CD8-positive, alpha-beta memory T cell (primary cell): ENCODE results near the gene ANGPTL8. TPM values are rescaled to one million over a fixed set of nuclear protein-coding genes. Genes with fewer than 3 reads are reported as not detected.

Experiments
- CTCF ChIA-PET: fragments of 350-600 bp; sonication (Branson Sonifier 250); formaldehyde crosslinking; loops from one replicate; lab custom pipeline; 2021; ENCODE audit warnings: antibody characterized with exemption; lab: Charles Lee
- POLR2A ChIA-PET: fragments of 350-600 bp; sonication (Branson Sonifier 250); formaldehyde crosslinking; loops from one replicate; lab custom pipeline; 2021; ENCODE audit warnings: antibody characterized with exemption; lab: Charles Lee
- DNase-seq, 5 donors: peaks; one replicate each; pipeline versions ENCODE4 v3.0.0 to v3.0.0-alpha.2; 2020 to 2022; ENCODE audit warnings: mixed read lengths in 1 of 5
- H3K27ac ChIP-seq: one replicate; pipeline ENCODE4 v1.7.0; 2013; ENCODE audit warnings: low read depth, mild to moderate bottlenecking, low read length, moderate library complexity
- H3K27me3 ChIP-seq: 2 replicates; pipeline ENCODE4 v1.7.0; 2013; ENCODE audit warnings: low read length, mild to moderate bottlenecking; ENCODE audit not compliant: insufficient read depth, poor library complexity, severe bottlenecking
- H3K36me3 ChIP-seq: 2 replicates; pipeline ENCODE4 v1.7.0; 2013; ENCODE audit warnings: mild to moderate bottlenecking, low read length, moderate library complexity; ENCODE audit not compliant: insufficient read depth
- H3K4me1 ChIP-seq: 2 replicates; pipeline ENCODE4 v1.7.0; 2013; ENCODE audit warnings: mild to moderate bottlenecking, low read length, moderate library complexity; ENCODE audit not compliant: insufficient read depth
- H3K4me3 ChIP-seq: 2 replicates; pipeline ENCODE4 v1.7.0; 2013; ENCODE audit warnings: mild to moderate bottlenecking, low read length
- H3K9me3 ChIP-seq: 2 replicates; pipeline ENCODE4 v1.7.0; 2013; ENCODE audit warnings: mild to moderate bottlenecking, low read length
- H3K27ac Mint-ChIP-seq, 8 donors: one replicate each; pipeline ENCODE4 v1.8.0; 2020 to 2021; ENCODE audit warnings: mixed read lengths in 8 of 8, mild to moderate bottlenecking in 6 of 8, inconsistent platforms in 3 of 8, moderate library complexity in 3 of 8
- H3K27me3 Mint-ChIP-seq, 2 donors: one replicate each; pipeline ENCODE4 v1.8.0; 2020 to 2021; ENCODE audit warnings: mixed read lengths in 2 of 2, mild to moderate bottlenecking in 1 of 2, moderate library complexity in 1 of 2
- H3K36me3 Mint-ChIP-seq, 3 donors: one replicate each; pipeline ENCODE4 v1.8.0; 2020 to 2021; ENCODE audit warnings: mixed read lengths in 3 of 3, inconsistent platforms in 1 of 3, mild to moderate bottlenecking in 1 of 3
- H3K4me1 Mint-ChIP-seq, 3 donors: one replicate each; pipeline ENCODE4 v1.8.0; 2020 to 2021; ENCODE audit warnings: mixed read lengths in 3 of 3, inconsistent platforms in 1 of 3, mild to moderate bottlenecking in 1 of 3
- H3K4me3 Mint-ChIP-seq, 7 donors: one replicate each; pipeline ENCODE4 v1.8.0; 2020 to 2021; ENCODE audit warnings: mixed read lengths in 7 of 7, mild to moderate bottlenecking in 6 of 7, moderate library complexity in 4 of 7, inconsistent platforms in 2 of 7
- H3K9me3 Mint-ChIP-seq, 5 donors: one replicate each; pipeline ENCODE4 v1.8.0; 2020 to 2022; ENCODE audit warnings: mixed read lengths in 5 of 5, mild to moderate bottlenecking in 3 of 5, moderate library complexity in 2 of 5, inconsistent platforms in 1 of 5
- polyA plus RNA-seq: library from polyadenylated mRNA; unstranded; fragments of 300-500 nt; fragmentation: Illumina TruSeq; gene quantifications from one replicate; pipeline ENCODE4 v1.2.3, GENCODE V29; 2021
- total RNA-seq, 2 experiments: library from RNA; stranded (reverse); gene quantifications; one replicate each; pipeline ENCODE4 v1.2.3, GENCODE V29; 2021

ANGPTL8 gene
- total and polyA plus RNA-seq, 3 experiments from 2014 or later, result not detected

DNA sequence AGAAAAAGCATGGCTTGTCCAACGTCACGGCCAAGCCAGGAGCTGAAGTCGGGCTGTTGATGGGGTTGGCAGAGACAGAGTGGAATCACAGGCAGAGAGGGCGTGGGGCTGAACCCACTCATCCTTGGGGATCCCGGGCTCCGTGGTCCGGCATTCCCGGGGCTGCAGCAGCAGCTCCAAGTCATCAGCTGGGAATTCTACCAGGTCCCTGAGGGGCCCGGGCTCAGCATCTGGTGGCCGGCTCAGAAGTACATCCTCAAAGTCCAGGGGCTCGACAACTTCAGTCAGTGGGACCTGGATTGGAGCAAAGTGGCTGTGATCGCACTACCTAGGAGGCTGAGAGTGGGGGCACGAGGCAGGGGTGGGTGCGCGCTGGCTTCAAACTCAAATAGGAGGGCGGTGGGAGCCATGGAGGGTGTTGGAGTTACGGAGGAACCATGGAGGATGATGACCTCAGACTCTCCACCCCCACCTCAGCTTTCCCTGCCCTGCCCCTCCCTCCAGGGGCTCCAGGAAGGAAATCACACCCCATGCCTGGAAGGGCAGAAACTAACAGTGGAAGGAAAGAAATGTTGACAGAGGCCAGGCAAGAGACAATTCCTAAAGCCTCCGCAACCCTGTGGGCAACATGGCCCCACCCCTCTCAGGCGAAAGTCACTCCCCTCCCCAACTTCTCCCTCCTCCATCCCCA lies 13.4 kb downstream of the ANGPTL8 start:
- Mint-ChIP-seq H3K4me1 (no peaks in the 10 kb centered on the region), H3K36me3 (no peaks in the 10 kb centered on the region), H3K27me3 (peaks cover 0 to under 1% of the 10 kb centered on the region in 2 donors), H3K27ac (no peak overlapping the region), H3K4me3 (no peak overlapping the region), H3K9me3 (no peaks in the 10 kb centered on the region)
- Histone ChIP-seq H3K27me3 (no peaks in the 10 kb centered on the region), H3K4me3 (no peak overlapping the region), H3K36me3 (no peaks in the 10 kb centered on the region), H3K27ac (no peak overlapping the region), H3K9me3 (no peaks in the 10 kb centered on the region), H3K4me1 (no peaks in the 10 kb centered on the region)
- ChIA-PET POLR2A (no interaction called here), CTCF (no interaction called here)
- DNase-seq, result no peak

DNA sequence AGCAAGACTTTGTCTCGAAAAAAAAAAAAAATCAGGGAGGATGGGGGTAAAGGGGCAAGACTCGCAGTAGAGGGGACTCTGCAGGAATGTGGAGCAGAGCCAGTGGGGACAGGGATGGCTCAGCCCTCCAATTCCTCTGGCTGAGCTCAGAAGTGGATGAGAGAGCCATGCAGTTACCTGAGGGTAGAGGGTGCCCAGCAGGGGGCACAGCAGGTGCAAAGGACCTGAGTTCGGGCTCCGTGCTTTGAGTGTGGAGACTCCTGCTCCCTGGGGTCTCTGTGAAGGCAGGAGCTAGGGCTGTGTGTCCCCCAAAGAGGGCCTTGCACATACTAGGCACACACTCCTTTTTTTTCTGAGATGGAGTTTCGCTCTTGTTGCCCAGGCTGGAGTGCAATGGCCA lies 15.2 kb downstream of the ANGPTL8 start:
- CTCF ChIA-PET, result no interaction called here
- no peak overlapping the region for H3K4me3 ChIP-seq

DNA sequence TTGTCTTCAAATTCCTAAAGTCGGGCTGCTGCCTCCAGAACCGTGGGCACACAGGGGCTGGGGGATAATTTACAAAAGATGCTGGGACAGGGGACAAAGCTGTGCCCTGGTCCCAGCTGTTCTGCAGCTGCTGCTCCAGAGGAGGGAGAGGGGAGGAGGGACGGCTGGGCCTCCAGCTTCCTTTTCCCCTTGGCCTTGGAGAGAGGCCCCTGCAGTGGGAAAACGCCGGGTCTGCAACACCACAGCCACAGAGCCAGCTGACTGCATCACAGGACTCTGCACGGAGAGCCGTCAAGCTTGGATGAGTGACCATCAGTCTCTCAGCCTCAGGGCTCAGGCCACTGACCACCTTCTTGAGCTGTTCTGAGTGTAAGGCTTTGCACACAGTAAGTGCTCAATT lies 16.8 kb downstream of the ANGPTL8 start:
- H3K27ac ChIP-seq, result no peak overlapping the region
- Mint-ChIP-seq H3K36me3 (peaks cover 0 to 2% (median 0%) of the 10 kb centered on the region in 3 donors), H3K27ac (peak overlapping the region in 1 of 8 donors; percentile 50), H3K4me3 (no peak overlapping the region), H3K27me3 (peaks cover 8 to 11% of the 10 kb centered on the region in 2 donors), H3K4me1 (peaks cover 0 to 3% (median 0%) of the 10 kb centered on the region in 3 donors), H3K9me3 (no peaks in the 10 kb centered on the region)
- H3K36me3 ChIP-seq, result no peaks in the 10 kb centered on the region
- CTCF ChIA-PET, result no interaction called here
- POLR2A ChIA-PET, result no interaction called here
- no peaks in the 10 kb centered on the region for H3K9me3 ChIP-seq
- DNase-seq, result no peak
- no peaks in the 10 kb centered on the region for H3K4me1 ChIP-seq
- H3K27me3 ChIP-seq, result peaks cover under 1% of the 10 kb centered on the region
- no peak overlapping the region for H3K4me3 ChIP-seq

More for the DNA sequence above, 15.2 kb downstream of the ANGPTL8 start:
- Histone ChIP-seq H3K27ac (no peak overlapping the region), H3K9me3 (no peaks in the 10 kb centered on the region), H3K36me3 (no peaks in the 10 kb centered on the region), H3K4me1 (no peaks in the 10 kb centered on the region), H3K27me3 (no peaks in the 10 kb centered on the region)
- peaks cover 2 to 3% of the 10 kb centered on the region in 2 donors for H3K27me3 Mint-ChIP-seq
- no peaks in the 10 kb centered on the region for H3K36me3 Mint-ChIP-seq
- H3K4me3 Mint-ChIP-seq, result no peak overlapping the region
- no peak for DNase-seq
- no peaks in the 10 kb centered on the region for H3K9me3 Mint-ChIP-seq
- no peak overlapping the region for H3K27ac Mint-ChIP-seq
- POLR2A ChIA-PET, result no interaction called here
- H3K4me1 Mint-ChIP-seq, result no peaks in the 10 kb centered on the region

DNA sequence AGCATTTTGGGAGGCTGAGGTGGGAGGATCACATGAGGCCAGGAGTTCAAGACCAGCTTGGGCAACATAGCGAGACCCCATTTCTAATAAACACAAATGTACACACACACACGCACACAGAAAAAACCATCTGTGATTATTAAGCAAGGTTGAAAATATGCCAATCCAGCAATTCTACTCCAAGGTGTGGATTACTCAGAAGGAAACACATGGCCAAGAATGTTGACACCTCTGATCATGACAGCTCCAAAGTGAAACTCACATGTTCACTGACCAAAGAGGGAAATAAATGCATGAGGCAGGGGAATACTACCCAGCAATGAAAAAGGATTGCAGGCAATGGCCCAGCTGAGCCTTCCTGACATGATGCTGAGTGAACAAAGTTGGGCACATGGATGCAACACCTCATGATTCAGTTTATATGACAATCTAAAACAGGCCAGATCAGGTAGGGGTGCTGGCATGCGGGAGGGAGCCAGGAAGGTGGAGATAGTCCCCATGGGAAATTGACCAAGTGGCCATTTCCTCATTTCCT lies 18.5 kb downstream of the ANGPTL8 start:
- CTCF ChIA-PET, result no interaction called here
- peaks cover 10 to 16% of the 10 kb centered on the region in 2 donors for H3K27me3 Mint-ChIP-seq
- H3K27ac Mint-ChIP-seq, result no peak overlapping the region
- H3K4me1 Mint-ChIP-seq, result peaks cover under 1 to 3% (median 2%) of the 10 kb centered on the region in 3 donors
- Histone ChIP-seq H3K4me1 (peaks cover 3% of the 10 kb centered on the region), H3K27me3 (peaks cover 3% of the 10 kb centered on the region), H3K27ac (no peak overlapping the region), H3K9me3 (no peaks in the 10 kb centered on the region), H3K36me3 (no peaks in the 10 kb centered on the region), H3K4me3 (no peak overlapping the region)
- peak overlapping the region in 1 of 7 donors; percentile 69 for H3K4me3 Mint-ChIP-seq
- POLR2A ChIA-PET, result no interaction called here
- no peak for DNase-seq
- peaks cover 0 to 2% (median 0%) of the 10 kb centered on the region in 3 donors for H3K36me3 Mint-ChIP-seq
- H3K9me3 Mint-ChIP-seq, result no peaks in the 10 kb centered on the region

DNA sequence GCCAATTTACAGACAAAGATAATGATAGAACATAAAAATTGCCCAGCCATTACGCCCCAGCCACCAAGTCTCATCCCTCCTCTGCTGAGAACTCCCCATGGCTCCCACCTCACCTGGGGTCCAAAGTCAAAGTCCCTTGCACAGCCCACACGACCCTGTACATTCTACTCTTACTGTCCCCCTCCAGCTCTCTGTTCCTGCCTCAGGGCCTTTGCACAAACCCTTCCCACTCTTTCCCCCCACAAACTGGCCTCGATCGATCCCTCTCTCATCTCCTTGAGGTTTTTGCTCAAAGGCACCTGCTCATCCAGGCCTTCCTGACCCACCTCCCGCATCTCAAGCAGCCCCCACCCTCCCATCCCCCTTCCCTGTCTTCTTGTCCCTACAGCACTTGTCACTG lies 21.6 kb downstream of the ANGPTL8 start:
- Mint-ChIP-seq H3K36me3 (peaks cover 0 to 2% (median 0%) of the 10 kb centered on the region in 3 donors), H3K27ac (peak overlapping the region in 2 of 8 donors; percentile 31 to 50), H3K9me3 (no peaks in the 10 kb centered on the region), H3K4me3 (peak overlapping the region; percentile 50 to 86 (median 78)), H3K27me3 (peaks cover 27 to 39% of the 10 kb centered on the region in 2 donors), H3K4me1 (peaks cover 3 to 7% (median 4%) of the 10 kb centered on the region in 3 donors)
- Histone ChIP-seq H3K4me1 (peaks cover 3% of the 10 kb centered on the region), H3K9me3 (no peaks in the 10 kb centered on the region), H3K4me3 (no peak overlapping the region), H3K36me3 (no peaks in the 10 kb centered on the region), H3K27ac (no peak overlapping the region), H3K27me3 (peaks cover 10% of the 10 kb centered on the region)
- ChIA-PET CTCF (no interaction called here), POLR2A (no interaction called here)
- no peak for DNase-seq

DNA sequence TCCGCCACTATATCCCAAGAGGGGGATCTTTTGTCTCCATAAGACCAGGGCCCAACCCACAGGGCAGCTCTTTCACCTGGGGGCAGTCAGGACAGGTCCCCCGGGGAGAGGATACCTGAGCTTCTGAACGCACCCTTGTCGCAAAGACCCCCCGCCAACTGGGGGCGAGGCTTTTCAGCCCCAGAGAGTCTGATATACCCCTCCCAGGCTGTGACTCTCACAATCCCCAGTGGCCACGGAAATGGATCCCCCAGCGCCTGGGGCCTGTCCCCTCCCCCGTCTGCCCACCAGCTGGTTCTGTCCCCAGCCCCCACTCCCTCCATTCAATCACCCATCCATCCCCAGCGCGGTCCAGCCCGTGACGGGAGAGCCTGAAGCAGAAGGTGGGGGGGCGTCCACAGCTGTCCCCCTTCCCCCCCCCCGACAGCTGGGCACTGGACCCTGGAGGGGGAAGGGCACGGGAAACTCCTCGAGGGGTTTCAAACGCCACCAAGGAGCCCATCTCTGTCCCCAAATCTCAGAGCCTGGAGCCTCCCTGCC lies 22.1 kb downstream of the ANGPTL8 start:
- Histone ChIP-seq H3K4me3 (no peak overlapping the region), H3K27me3 (peaks cover 10% of the 10 kb centered on the region), H3K36me3 (no peaks in the 10 kb centered on the region), H3K4me1 (peaks cover 3% of the 10 kb centered on the region), H3K9me3 (no peaks in the 10 kb centered on the region), H3K27ac (no peak overlapping the region)
- ChIA-PET CTCF (no interaction called here), POLR2A (no interaction called here)
- Mint-ChIP-seq H3K4me1 (peaks cover 3 to 7% (median 4%) of the 10 kb centered on the region in 3 donors), H3K4me3 (peak overlapping the region; percentile 50 to 86 (median 78)), H3K9me3 (no peaks in the 10 kb centered on the region), H3K36me3 (peaks cover 0 to 2% (median 0%) of the 10 kb centered on the region in 3 donors), H3K27ac (no peak overlapping the region), H3K27me3 (peaks cover 27 to 44% of the 10 kb centered on the region in 2 donors)
- no peak for DNase-seq

DNA sequence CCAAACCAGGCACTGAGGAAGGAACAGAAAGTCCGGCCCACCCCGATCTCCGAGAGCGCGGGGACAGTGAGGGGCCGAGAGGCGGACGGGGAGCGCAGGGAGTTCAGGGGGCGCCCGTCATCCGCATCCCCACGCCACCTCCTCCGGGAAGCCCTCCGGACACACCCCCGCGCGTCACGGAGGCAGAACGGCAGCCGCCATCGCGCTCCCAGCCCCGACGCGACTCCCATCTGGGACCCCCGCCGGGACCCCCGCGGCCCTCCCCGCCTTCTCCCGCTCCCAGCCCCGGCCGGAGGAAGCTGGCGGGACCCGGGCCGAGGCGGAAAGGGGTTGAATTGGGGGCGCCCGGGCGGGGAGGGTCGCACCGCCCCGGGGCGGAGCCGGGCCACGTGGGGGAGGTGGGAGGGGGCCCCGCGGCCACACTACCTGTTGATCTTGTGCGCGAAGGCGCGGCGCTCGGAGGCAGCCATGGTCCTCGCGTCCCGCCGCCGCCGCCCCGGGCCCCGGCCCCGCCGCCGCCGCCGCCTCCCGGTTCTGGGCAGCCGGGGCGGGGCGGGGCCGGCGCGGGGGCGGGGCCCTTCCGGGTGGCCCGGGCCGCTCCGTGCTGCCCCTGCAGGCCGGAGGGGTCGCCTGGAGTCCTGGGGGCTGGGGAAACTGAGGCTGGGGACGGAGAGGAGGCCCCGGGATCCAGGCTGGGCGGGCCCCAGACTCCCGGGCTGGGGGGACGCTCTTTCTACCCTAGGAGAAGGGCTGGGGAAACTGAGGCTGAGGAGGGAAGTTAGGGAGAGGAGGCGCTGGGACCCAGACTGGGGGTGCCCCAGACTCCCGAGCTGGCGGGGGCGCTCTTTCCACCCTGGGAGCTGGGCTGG lies 22.8 kb downstream of the ANGPTL8 start, which contains the start of gene DOCK6:
Gene DOCK6 (minus strand): TSS at position 554 of the 869 bp plus-strand sequence. CDS start 84 bp downstream, at position 470.
- Histone ChIP-seq H3K4me1 (peaks cover 3% of the 10 kb centered on the region), H3K27me3 (peaks cover 10% of the 10 kb centered on the region), H3K27ac (no peak within 1 kb of the TSS), H3K36me3 (no peaks in the 10 kb centered on the region), H3K9me3 (no peaks in the 10 kb centered on the region), H3K4me3 (no peak within 1 kb of the TSS)
- no peak for DNase-seq
- peaks cover 3 to 7% (median 4%) of the 10 kb centered on the region in 3 donors for H3K4me1 Mint-ChIP-seq
- H3K4me3 Mint-ChIP-seq, result peak within 1 kb of the TSS; percentile 65 to 86 (median 78)
- peaks cover 34 to 50% of the 10 kb centered on the region in 2 donors for H3K27me3 Mint-ChIP-seq
- ChIA-PET POLR2A (no interaction called here), CTCF (no interaction called here)
- no peaks in the 10 kb centered on the region for H3K9me3 Mint-ChIP-seq
- H3K27ac Mint-ChIP-seq, result no peak within 1 kb of the TSS
- peaks cover 0 to 2% (median 0%) of the 10 kb centered on the region in 3 donors for H3K36me3 Mint-ChIP-seq
